GM19324 (cell line): ENCODE measurements around the gene ZNF71.
"Not testable (repeated sequence)": the region's sequence is repeated elsewhere in the genome, so short reads cannot be mapped to it uniquely, and the experiment has no call there.

Source experiments
- ATAC-seq: cut with Tn5 transposase; IDR thresholded peaks from one replicate; pipeline ENCODE4 v1.9.1; 2021; ENCODE audit warnings: mild to moderate bottlenecking, moderate library complexity; ENCODE audit not compliant: unreplicated experiment, low FRiP score

Gene ZNF71

DNA sequence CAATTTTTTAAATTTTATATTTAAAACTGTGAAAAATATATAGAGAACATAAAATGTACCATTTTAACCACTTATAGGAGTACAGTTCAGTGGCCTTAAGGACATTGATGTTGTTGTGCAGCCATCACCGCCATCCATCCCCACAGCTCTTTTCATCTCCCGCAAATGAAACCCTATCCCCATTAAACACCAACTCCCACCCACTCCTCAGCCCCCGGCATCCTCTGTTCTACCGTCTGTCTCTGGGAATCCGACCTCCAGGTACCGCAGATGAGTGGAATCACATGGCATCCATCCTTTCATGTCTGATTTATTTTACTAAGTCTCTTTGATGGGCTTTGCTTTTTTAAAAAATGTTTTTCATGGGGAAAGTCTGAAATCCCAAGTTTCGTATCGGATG, 24.0 kb downstream of the ZNF71 start:
- no peak for ATAC-seq

DNA sequence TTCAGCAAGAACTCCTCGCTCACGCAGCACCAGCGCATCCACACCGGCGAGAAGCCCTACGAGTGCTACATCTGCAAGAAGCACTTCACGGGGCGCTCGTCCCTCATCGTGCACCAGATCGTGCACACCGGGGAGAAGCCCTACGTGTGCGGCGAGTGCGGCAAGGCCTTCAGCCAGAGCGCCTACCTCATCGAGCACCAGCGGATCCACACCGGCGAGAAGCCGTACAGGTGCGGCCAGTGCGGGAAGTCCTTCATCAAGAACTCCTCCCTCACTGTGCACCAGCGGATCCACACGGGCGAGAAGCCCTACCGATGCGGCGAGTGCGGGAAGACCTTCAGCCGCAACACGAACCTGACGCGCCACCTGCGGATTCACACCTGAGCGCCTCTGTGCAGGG, 27.3 kb downstream of the ZNF71 start:
- no peak for ATAC-seq

GRCh38 chr19:56623006-56623405, 27.9 kb downstream of the ZNF71 start:
- ATAC-seq = no peak

DNA sequence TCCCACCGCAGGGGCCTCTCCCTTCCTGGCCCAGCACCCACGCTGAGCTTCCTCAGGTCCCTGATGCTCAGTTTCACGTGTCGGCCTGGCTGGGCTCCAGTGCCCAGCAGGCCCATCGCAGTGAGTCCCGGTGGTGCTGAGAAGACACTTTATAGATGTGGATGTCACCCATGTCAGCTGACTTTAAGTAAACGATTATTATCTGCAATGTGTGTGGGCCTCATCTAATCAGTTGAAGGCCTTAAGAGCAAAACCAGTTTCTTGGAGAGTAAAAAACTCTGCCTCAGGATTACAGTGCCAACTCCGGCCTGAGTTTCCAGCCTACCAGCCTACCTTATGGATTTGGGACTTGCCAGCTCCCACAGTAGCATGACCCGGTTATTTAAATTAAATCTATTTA, 30.6 kb downstream of the ZNF71 start:
- no peak for ATAC-seq

- no peak for ATAC-seq
These were observed 37.9 kb downstream of the ZNF71 start for GRCh38 chr19:56633021-56633420.

- ATAC-seq = no peak
These were observed 43.0 kb downstream of the ZNF71 start for GRCh38 chr19:56637976-56638555.

DNA sequence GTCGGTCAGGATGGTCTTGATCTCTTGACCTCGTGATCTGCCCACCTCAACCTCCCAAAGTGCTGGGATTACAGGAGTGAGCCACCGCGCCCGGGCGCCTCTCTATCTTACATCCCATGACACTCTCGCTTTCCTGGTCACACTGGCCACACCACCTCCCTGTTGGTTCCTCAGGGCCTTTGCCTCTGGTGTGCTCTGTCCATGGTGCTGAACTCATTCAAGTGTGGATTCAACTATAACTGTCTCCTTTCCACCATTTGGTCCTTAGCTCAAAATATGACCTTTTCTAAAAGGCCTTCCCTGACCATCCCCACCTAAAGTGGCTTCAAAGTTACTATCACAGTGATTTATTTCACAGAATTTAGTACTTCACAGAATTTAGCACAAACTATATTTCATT, 44.1 kb downstream of the ZNF71 start:
- ATAC-seq = no peak

- no peak for ATAC-seq
These were observed 47.8 kb downstream of the ZNF71 start, which contains the start of gene SMIM17 for GRCh38 chr19:56642711-56643459. SMIM17 (plus strand) TSS chr19:56643159; CDS start chr19:56645668, 2,509 bp downstream.

- ATAC-seq = no peak
These were observed 48.4 kb downstream of the ZNF71 start for GRCh38 chr19:56643460-56643955.

- ATAC-seq = no peak
These were observed 59.0 kb downstream of the ZNF71 start for GRCh38 chr19:56654151-56654550.

GRCh38 chr19:56660381-56661107, 65.4 kb downstream of the ZNF71 start:
- no peak for ATAC-seq

DNA sequence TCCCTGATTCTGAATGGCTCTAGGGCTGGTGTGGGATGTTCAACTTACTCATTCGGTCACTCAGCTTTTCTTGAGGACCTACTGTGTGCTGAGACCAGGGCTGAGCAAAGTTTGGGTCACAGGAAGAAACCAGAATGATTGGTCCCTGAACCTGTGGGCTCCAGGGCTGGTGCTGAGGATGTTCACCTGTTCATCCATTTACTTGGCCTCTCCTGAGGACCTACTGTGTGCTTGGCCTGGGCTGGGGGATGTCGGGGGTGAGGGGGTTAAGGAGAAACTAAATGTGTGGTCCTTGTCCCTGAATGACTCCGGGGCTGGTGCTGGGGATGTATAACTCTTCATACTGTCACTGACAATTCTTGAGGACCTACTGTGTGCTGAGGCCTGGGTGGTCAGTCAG, 66.1 kb downstream of the ZNF71 start:
- no peak for ATAC-seq

- no peak for ATAC-seq
These were observed 68.9 kb downstream of the ZNF71 start for GRCh38 chr19:56663931-56664500.

DNA sequence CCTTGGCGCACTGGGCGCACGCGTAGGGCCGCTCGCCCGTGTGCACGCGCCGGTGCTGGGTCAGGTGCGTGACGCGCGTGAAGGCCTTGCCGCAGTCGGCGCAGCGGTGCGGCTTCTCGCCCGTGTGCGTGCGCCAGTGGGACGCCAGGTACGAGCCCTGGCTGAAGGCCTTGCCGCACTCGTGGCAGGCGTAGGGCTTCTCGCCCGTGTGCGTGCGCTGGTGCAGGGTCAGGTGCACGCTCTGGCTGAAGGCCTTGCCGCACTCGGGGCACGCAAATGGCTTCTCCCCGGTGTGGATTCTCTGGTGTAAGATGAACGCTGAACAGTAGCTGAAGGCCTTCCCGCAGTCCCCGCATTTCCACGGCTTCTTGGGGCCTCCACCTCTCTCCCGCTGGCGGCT, 69.4 kb downstream of the ZNF71 start:
- ATAC-seq = no peak

- no peak for ATAC-seq
These were observed 72.3 kb downstream of the ZNF71 start for GRCh38 chr19:56667311-56667870.

GRCh38 chr19:56668676-56669075, 73.6 kb downstream of the ZNF71 start:
- ATAC-seq = no peak

GRCh38 chr19:56670401-56670960, 75.4 kb downstream of the ZNF71 start:
- no peak for ATAC-seq

DNA sequence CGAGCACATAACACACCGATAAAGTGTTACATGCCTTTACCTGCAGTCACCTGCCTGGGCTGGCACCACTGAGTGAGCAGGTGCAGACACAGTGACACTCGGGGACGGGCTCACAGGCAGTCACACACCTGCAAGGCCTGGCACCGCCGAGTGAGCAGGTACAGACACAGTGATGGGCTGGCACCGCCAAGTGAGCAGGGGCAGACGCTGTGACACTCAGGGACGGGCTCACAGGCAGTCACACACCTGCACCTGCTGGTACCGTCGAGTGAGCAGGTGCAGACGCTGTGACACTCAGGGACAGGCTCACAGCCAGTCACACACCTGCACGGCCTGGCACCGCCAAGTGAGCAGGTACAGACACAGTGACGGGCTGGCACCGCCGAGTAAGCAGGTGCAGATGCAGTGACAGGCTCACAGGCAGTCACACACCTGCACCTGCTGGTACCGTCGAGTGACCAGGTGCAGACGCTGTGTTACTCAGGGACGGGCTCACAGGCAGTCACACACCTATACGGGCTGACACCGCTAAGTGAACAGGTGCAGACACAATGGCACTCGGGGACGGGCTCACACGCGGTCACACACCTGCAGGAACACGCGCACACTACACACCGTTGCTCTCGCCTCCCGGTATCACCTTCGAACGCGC, 76.0 kb downstream of the ZNF71 start:
- ATAC-seq = no peak

- ATAC-seq = no peak
These were observed 76.5 kb downstream of the ZNF71 start, which contains the start of gene ZNF835 for GRCh38 chr19:56671613-56671994. ZNF835 (minus strand) TSS chr19:56671757; CDS start chr19:56665198, 6,559 bp downstream.

- not testable (repeated sequence) for ATAC-seq
These were observed 77.5 kb downstream of the ZNF71 start for GRCh38 chr19:56672610-56673009.
